ENCODE results near the gene CCT5. TPM values are rescaled to one million over a fixed set of nuclear protein-coding genes. Genes with fewer than 3 reads are reported as not detected.

Gene CCT5
- total RNA-seq, 1 donor from 2014 or later, result 93.2 TPM

- Histone ChIP-seq H3K27ac (replicated peaks) (no peak overlapping the region), H3K36me3 (no peaks in the 10 kb centered on the region), H3K9me3 (replicated peaks) (no peaks in the 10 kb centered on the region), H3K4me1 (no peaks in the 10 kb centered on the region), H3K27me3 (ENCODE audit: low read depth) (no peaks in the 10 kb centered on the region), H3K4me3 (no peak overlapping the region)
- intact Hi-C loops (cut with micrococcal nuclease), result no loop called here
- no peak for DNase-seq
- TF ChIP-seq, protein P1, sequence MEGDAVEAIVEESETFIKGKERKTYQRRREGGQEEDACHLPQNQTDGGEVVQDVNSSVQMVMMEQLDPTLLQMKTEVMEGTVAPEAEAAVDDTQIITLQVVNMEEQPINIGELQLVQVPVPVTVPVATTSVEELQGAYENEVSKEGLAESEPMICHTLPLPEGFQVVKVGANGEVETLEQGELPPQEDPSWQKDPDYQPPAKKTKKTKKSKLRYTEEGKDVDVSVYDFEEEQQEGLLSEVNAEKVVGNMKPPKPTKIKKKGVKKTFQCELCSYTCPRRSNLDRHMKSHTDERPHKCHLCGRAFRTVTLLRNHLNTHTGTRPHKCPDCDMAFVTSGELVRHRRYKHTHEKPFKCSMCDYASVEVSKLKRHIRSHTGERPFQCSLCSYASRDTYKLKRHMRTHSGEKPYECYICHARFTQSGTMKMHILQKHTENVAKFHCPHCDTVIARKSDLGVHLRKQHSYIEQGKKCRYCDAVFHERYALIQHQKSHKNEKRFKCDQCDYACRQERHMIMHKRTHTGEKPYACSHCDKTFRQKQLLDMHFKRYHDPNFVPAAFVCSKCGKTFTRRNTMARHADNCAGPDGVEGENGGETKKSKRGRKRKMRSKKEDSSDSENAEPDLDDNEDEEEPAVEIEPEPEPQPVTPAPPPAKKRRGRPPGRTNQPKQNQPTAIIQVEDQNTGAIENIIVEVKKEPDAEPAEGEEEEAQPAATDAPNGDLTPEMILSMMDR (IDR thresholded peaks at IDR 0.05; ENCODE audit: borderline replicate concordance), result no peak
Observed at GRCh38 chr5:10214041-10214440, 36.0 kb upstream of the CCT5 start.

GRCh38 chr5:10215366-10215765 lies 34.7 kb upstream of the CCT5 start:
- Histone ChIP-seq H3K4me1 (no peaks in the 10 kb centered on the region), H3K36me3 (no peaks in the 10 kb centered on the region), H3K27ac (replicated peaks) (no peak overlapping the region), H3K9me3 (replicated peaks) (no peaks in the 10 kb centered on the region), H3K27me3 (ENCODE audit: low read depth) (no peaks in the 10 kb centered on the region), H3K4me3 (no peak overlapping the region)
- intact Hi-C loops (cut with micrococcal nuclease), result no loop called here
- DNase-seq, result no peak
- TF ChIP-seq, protein P1 (IDR thresholded peaks at IDR 0.05; ENCODE audit: borderline replicate concordance), result no peak

DNA sequence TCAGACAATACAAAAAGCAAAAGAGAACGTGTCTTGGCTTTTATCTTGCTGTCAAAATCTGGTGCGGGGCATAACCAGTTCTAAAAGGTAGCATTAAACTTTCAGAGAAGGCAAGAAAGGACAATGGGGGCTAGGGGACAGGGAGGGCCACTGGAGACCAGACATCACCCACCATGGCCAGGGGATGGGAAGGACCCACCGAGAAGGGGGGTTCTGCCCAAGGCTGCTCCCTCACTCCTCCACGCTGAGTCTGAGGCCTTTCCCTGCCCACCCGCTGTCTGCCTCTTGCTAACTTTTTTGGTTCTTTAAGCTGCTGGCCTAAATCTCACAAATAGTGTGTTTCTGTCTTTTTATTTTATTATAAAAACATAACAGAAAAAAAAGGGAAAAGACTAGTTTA lies 34.0 kb upstream of the CCT5 start:
- intact Hi-C loops (cut with micrococcal nuclease), result no loop called here
- Histone ChIP-seq H3K4me3 (no peak overlapping the region), H3K36me3 (no peaks in the 10 kb centered on the region), H3K27ac (replicated peaks) (no peak overlapping the region), H3K4me1 (no peaks in the 10 kb centered on the region), H3K9me3 (replicated peaks) (no peaks in the 10 kb centered on the region), H3K27me3 (ENCODE audit: low read depth) (no peaks in the 10 kb centered on the region)
- TF ChIP-seq, protein P1 (IDR thresholded peaks at IDR 0.05; ENCODE audit: borderline replicate concordance), result no peak
- DNase-seq, result no peak

- no peaks in the 10 kb centered on the region for H3K9me3 ChIP-seq (replicated peaks)
- DNase-seq, result no peak
- H3K4me1 ChIP-seq, result no peaks in the 10 kb centered on the region
- TF ChIP-seq, protein P1 (IDR thresholded peaks at IDR 0.05; ENCODE audit: borderline replicate concordance), result no peak
- peaks cover 6% of the 10 kb centered on the region for H3K36me3 ChIP-seq
- H3K27ac ChIP-seq (replicated peaks), result no peak overlapping the region
- H3K4me3 ChIP-seq, result no peak overlapping the region
- intact Hi-C loops (cut with micrococcal nuclease), result no loop called here
- H3K27me3 ChIP-seq (ENCODE audit: low read depth), result no peaks in the 10 kb centered on the region
Observed at GRCh38 chr5:10218658-10219057, 31.4 kb upstream of the CCT5 start.

GRCh38 chr5:10219068-10219467 lies 31.0 kb upstream of the CCT5 start:
- TF ChIP-seq, protein P1 (IDR thresholded peaks at IDR 0.05; ENCODE audit: borderline replicate concordance), result no peak
- Histone ChIP-seq H3K36me3 (peaks cover 6% of the 10 kb centered on the region), H3K4me1 (no peaks in the 10 kb centered on the region), H3K27me3 (ENCODE audit: low read depth) (no peaks in the 10 kb centered on the region), H3K4me3 (no peak overlapping the region), H3K27ac (replicated peaks) (no peak overlapping the region), H3K9me3 (replicated peaks) (peaks cover 3% of the 10 kb centered on the region)
- DNase-seq, result no peak
- intact Hi-C loops (cut with micrococcal nuclease), result no loop called here

- H3K36me3 ChIP-seq, result peaks cover 7% of the 10 kb centered on the region
- peaks cover 12% of the 10 kb centered on the region for H3K9me3 ChIP-seq (replicated peaks)
- H3K27me3 ChIP-seq (ENCODE audit: low read depth), result no peaks in the 10 kb centered on the region
- DNase-seq, result no peak
- H3K4me1 ChIP-seq, result no peaks in the 10 kb centered on the region
- H3K27ac ChIP-seq (replicated peaks), result no peak overlapping the region
- H3K4me3 ChIP-seq, result no peak overlapping the region
- intact Hi-C loops (cut with micrococcal nuclease), result no loop called here
- TF ChIP-seq, protein P1 (IDR thresholded peaks at IDR 0.05; ENCODE audit: borderline replicate concordance), result peak; percentile 15
Observed at GRCh38 chr5:10220248-10220647, 29.8 kb upstream of the CCT5 start.

All from left ventricle myocardium inferior (tissue), 1 donor.